HG02970 (cell line): ENCODE results near the gene PTGES2.

Experiments
- ATAC-seq: cut with Tn5 transposase; IDR thresholded peaks from one replicate; pipeline ENCODE4 v1.9.1; 2021; ENCODE audit warnings: mild to moderate bottlenecking, moderate library complexity, moderate number of reproducible peaks; ENCODE audit not compliant: unreplicated experiment, low FRiP score

The PTGES2 gene

DNA sequence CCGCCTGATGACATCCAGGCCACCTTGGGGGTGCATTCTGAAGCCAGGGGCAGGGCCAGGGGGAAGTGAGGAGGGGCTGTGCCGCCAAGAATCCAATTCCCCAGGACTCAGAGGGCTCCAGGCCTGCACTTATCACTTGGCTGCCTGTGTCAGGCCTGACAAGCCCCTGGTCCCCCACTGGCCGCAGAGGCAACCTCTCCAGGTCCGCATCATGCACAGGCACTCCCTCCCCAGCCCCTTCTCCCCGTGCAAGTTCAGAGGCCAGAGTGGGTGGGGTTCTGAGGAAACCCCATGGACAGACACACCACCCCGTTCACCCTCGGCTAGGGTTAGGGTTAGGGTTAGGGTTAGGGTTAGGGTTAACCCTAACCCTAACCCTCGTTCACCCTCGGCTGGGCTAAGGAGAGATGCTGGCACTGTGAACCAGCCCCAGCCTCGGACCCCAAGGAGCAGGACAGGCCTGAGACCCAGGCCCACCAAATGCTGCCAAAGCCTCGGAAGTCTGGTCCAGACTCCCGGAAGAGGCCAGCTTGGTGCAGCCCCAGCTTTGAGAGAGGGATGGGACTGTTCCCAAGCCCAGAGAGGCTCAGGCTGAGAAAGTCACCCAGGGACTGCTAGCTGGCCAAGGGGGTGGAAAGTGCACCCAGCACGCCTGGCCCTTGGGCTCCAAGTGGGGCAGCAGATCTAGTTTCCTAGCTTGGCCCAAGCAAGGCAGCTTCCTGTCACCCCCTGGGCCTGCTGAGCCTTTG lies 26.6 kb upstream of the PTGES2 start:
- no peak for ATAC-seq

DNA sequence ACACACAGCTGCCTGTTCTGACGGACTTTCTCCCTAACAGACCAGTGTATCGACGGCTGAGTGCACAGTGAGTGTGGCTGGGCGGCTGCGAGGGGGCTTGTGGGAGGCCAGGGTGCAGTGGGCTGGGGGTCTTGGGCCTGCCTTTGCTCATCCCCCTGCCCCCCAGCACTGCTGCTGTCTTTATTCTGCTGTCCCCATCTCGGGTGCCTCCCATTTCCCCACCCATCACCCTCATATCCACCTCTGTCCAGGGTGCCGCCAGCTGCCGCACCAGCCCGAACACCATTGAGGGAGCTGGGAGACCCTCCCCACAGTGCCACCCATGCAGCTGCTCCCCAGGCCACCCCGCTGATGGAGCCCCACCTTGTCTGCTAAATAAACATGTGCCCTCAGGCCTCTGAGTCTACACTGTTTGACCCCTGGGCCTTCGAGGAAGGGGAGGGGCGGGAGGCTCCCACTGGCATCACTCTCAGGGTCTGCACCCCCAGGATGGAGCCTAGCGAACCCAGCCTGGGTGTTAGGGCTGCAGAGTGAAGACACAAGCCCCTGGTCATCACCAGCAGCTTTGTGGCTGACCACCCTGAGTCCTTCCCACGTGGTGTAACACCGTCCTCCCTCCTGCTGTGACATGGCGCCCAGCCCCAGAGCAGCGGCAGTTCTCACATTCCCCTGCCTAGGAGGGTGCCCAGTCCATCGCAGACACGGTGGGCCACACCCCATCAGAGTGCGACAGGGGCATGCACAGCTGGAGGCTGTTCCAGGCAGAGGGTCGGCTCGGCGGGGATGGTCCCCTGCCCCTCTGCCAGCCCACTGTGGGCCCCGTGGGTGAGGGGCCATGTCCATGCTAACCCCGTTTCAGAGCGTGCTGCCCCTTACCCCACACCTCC lies 25.8 kb upstream of the PTGES2 start:
- ATAC-seq, result no peak

DNA sequence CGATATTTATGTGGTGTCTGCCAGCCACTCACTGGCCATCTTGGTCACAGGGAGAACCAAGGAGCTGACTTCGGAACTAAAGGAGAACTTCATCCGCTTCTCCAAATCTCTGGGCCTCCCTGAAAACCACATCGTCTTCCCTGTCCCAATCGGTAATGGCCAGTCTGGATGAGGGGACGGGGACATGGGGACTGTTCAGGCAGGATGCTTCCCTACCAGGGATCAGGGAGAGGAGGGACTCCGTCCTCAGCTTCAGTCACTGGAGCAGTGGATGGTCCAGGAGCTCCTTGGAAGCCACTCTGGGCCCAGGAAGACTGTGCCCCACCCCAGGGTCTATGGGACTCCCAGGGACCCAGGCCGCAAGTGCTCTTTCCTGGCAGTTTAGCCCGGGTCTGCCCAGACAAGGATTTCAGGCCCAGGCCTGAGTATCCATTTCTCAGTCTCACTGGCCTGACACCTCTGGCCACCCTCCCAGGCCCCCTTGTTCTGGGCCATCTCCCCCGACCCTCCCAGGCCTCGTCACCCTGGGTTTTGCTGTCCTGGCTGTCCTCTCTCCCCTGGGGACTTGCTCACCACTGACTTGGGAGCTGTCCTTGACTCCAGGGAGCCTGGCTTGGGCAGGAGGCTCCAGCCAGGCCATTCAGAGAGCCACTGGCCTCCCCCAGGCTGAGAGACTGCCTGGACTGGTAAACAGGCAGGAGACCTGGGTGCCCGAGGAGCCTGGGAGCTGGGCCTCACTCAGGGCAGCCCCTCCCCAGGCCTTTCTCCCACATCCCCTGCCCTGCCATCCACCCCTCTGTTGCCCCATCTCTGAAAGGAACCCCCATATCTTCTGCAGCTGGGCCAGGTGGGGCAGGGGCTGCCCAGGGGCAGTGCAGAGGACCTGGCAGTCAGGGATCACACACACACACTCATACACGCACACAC lies 24.9 kb upstream of the PTGES2 start:
- ATAC-seq, result no peak

DNA sequence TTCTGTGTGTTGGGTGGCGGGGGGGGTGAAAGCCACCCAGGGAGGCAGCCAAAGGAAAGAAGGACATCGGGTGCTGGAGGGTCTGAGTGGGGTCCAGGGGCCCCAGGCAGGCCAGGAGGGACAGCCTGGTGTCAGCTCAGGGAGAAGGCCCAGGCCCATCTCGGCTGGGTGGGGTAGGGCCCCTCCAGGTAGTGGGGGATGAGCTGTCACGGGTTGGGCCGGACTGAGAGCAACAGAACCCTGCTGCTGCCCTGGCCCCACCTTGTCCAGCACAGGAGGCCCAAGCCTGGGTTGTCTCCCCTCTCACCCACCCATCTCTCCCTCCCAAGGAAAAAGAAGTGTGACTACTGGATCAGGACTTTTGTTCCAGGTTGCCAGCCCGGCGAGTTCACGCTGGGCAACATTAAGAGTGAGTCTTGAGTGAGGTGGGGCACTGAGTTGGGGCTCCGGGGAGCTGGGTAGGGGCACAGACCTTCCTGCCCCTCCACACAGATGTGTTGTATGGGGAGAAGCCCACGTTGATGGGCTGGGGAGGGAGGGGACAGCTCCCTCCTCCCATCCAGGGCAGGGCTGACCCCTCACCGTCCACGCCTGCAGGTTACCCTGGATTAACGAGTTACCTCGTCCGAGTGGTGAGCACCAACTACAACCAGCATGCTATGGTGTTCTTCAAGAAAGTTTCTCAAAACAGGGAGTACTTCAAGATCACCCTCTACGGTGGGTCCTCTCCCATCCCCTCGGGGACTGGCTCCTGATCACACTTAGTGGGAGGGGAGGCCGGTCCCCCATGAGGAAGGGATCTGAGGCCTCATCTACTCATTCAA lies 24.0 kb upstream of the PTGES2 start:
- ATAC-seq, result no peak

DNA sequence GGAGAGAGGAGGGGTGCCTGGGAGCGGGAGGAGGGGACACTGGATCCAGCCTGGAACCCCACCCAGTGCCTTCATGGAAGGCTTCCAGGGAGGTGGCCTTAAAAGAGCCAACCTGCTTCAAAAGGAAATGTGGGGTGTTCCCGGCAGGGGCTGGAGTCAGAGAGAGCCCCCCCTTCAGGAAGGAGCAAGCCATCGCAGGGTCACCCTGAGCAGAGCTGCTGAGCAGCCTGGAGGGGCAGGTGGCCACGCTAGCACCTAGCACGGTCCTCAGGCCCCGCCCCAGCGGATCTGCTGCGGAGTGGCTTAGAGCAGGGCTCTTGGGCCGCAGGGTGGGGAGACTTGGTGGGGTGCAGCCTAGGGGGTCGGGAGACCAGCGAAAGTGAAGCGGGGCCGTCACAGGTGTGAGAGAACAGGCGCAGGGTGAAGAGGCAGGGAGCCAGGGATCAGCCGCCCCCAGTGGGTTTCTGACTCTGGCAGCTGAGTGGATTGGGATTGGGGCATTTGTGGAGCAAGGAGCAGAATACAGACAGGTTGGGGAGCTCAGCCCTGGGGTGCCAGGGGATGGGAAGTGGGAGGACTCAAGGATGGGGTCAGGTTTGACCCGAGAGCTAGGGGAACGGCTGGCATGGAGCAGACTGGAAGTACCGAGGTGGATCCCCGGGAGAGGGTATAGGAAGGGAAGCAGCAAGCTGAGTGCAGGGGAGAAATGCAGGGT lies 23.2 kb upstream of the PTGES2 start:
- no peak for ATAC-seq

DNA sequence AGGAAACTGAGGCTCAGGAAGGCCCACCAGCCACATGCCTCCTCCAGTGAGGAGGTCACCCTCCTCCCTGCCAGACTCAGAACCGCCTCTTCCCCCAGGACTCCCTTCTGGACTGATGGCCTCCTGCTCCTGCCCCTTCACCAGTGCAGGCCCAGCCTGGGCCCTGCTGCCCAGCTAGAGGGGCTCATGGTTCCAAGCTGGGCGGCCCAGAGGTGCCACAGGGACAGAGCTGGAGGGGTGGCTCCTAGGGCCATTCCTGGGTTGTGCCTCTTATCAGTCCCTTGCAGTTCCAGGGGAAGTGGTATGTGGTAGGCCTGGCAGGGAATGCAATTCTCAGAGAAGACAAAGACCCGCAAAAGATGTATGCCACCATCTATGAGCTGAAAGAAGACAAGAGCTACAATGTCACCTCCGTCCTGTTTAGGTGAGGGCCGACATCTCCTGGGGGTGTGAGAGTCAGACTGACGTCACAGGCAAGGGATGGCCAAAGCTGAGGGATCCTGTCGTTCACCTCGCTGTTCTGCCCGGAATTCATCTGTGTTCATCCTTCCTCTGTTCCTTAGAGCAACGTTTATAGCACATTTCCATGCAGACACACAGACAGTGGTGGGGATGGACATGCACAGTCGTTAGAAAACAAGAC lies 22.5 kb upstream of the PTGES2 start:
- no peak for ATAC-seq

DNA sequence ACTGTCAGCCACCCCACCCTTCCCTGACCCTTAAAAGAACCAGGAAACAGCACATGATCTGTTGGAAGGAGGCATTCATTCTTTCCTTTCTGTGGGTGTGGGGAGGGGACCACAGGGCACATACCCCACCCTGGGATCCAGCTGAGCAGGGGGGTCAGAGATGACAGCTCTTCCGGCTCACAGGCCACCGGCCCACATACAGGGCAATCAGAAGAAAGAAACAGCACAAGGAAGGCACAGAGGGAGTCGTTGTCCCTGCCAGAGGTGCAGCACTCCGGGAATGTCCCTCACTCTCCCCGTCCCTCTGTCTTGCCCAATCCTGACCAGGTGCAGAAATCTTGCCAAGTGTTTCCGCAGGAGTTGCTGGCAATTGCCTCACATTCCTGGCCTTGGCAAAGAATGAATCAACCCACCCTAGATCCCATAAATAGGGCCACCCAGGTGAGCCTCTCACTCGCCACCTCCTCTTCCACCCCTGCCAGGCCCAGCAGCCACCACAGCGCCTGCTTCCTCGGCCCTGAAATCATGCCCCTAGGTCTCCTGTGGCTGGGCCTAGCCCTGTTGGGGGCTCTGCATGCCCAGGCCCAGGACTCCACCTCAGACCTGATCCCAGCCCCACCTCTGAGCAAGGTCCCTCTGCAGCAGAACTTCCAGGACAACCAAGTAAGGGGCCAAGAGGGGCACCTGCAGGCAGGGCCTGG lies 21.6 kb upstream of the PTGES2 start, which contains the start of gene LCN2:
TSS of gene LCN2 (plus strand) at position 453 of the 701 bp plus-strand sequence. CDS start at position 526, 73 bp downstream.
- ATAC-seq, result no peak

DNA sequence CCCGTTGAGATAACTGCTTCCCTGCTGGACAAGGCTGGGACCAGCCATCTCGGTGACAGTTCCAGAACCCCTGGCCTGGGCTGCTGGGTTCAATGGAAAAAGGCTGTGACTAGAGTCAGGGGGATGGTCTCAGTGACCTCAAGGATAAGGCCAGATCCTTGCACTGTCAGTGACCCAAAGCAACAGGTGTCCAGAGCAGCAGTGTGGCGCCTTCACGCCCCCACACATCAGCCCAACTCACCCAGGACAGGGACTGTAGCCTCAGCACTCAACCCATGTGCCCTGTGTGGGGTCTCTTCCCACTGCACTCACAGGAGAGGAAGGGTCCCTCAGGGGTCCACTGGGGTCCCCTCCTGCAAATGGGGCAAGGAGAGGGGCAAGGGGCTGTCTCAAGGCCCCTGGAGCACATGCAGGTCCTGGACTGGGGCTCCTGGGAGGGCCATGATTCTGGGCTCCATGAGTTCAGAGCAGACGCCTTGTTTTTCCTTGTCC lies 21.0 kb upstream of the PTGES2 start:
- ATAC-seq, result no peak

DNA sequence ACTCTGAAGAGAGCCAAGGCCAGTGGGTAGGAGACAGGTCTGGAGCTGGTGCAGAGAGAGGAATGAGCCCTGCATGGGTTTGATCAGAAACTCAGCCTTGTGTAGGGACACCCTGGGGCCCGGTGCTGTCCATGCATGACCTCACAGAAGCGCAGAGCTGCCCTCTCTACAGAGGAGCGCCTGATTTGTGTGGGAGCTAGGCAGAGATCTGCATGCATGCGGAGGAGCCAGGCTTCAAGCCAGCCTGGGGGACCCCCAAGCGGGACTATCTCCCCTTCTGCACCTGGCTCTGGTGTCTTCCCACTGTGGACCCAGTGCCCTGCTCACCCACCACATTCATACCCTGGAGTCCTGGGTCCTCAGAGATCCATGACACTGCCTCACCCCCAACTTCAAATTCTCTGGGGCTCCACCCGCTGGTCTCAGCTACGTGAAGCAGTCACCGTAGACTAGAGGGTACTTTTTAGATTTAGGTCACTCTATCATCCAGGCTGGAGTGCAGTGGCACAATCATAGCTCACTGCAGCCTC lies 19.1 kb upstream of the PTGES2 start:
- ATAC-seq, result no peak

DNA sequence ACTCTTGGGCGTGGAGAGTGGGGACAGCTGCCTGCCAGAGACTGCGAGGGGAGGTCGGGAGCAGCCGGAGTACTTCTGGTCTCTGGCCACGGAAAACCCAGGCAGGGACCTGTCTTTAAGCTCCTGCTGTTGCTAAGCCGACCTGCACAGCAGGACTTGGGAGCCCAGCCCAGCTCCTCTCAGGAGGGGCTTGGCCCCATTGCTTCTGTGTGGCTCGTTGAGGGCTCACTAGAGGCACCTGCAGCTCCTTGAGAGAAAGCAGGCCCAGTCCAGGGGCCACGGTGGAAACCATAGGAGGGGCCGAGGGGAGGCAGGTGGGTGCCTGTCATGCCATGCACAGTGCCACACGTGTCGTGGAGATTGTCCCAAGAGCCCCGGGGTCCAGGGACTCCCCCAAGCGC lies 18.4 kb upstream of the PTGES2 start:
- ATAC-seq, result no peak

DNA sequence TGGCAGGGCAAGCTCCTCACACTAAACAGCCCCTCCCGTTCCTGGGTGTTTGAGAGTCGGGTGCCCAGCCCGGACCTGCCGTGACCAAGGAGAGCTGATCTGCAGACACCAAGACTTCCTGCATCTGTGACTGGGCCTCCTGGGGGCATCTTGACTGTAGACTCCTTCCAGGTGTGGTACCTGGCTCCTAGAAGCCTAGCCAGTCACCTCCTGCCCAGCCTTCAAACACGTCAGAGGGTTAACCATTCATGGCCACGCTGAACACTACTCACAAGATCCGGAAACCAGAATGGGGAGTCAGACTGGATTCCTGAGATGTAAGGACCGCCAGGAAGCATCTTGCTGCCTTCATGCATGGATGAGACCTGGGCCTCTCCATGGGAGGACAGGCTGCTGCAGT lies 18.0 kb upstream of the PTGES2 start:
- ATAC-seq, result no peak

DNA sequence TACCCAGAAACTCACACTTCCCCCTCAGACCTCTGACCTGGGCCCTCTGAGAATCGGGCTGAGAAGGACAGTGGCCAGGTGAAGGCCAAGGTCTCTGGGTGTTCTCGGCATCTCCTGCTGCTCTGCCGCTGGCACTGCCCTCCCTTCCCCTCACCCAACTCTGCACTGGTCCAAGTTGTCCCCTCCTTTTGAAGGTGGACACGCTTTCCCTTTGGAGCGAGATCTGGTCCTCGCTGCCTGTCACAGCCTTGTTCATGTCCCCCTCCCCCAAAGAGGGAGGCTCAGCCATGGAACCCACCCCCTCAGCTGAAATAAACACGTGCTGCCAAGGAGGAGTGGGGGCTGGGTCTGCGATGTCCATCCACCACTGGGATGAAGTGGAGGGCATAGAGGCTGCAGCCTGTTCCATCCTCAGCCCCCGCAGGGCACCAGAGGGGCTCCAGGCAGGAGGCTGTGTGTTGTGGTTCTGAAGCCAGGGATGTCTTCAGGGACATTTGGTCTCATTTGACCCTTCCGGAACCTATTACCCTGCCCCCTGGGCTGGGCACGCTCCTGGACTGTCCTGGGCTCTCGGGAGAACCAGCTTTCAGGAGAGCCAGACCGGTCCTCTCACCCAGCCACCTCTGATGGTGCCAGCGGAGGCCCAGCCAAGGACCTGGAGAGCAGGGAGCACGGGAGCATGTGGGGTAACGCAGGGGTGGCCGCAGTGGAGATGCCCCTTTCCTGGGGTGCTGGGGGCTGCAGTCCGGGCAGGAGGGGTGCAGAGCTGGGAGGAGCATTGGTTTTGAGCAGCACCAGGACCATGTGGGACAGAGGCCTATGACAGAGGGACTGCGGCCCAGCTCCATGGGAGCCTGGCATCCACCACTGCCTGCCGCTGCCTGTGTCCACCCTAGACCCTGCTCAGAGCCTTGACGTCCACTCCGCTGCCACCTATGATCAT lies 17.0 kb upstream of the PTGES2 start:
- ATAC-seq, result no peak

DNA sequence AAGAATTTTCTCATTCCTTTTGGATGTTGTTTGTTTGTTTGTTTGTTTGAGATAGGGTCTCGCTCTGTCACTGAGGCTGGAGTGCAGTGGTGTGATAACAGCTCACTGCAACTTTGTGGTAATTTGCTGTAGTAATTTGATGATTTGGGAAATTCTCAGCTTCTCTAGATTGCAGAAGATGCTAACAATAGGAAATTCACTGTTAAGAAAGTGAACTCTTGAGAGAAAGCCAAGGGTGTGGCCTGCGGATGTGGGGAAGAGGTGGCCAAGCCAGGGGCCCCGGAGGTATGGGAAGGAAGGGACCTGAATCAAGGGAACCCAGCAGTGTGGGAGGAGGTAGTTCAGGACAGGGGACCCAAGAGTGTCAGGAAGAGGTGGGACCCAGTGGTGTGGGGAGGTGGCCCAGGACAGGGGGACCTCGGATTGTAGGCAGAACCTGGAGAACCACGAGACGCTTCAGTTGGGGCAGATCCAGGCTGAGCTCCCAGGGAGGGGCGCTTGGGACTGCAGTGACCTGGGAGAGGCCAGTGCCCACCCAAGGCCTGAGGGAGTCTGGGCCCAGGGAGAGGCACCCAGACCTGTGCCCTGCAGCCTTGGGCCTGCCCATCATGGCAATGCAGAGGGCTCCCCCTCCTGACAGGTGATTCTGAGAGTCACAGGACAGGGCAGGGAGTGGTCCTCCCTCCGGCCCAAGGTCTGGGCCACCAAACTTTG lies 16.2 kb upstream of the PTGES2 start:
- ATAC-seq, result no peak

DNA sequence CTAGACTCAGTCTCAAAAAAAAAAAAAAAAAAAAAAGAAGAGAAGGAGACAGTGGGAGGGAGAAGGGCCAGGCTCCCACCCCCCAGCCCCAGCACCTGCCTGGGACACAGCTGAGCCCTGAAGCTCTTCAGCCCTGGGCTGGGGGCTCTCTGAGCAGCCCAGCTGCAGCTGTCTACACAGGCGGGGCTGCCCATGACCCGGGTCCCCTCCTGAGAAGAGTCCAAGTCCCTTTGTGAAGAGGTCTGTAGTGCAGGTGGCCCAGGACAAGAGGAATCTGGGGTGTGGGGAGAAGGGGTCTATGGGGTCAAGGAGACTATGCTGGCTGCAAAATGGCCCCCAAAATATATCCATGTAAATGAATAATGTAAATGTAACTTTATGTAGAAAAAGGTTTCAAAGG lies 15.1 kb upstream of the PTGES2 start:
- no peak for ATAC-seq

DNA sequence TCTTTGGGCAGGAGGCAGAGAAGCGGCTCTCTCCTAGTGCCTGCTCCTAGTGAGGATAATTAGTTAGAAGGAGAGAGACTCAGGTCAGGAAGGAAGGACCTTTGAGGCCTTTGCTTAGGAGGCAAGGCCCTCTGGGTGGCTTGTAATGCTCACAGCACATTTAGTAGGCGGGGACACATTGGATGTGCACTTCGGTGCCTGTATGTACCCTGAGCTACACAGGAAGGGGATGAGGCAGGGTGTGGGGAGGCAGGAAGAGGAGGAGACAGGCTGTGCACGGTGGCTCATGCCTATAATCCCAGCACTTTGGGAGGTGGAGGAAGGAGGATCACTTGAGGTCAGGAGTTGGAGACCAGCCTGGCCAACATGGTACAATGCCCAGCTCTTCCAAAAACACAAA lies 14.5 kb upstream of the PTGES2 start:
- ATAC-seq, result no peak

DNA sequence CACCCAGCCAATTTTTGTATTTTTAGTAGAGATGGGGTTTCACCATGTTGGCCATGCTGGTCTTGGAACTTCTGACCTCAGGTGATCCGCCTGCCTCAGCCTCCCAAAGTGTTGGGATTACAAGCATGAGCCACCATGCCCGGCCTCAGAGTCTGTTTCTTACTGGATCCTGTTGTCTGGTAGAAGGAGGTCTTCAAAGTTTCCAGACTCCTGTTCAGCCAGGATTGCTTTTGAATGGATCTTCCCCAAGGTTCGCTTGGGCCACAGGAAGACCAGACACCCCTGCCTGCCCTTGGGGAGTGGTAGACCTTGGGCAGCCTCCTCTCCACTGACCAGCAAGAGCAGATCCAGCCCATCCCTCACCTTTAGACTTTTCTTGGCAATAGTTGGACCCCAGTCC lies 14.1 kb upstream of the PTGES2 start:
- no peak for ATAC-seq
